Neural progenitor cell (in vitro differentiated cells): ENCODE data around the gene LMO1.

Source experiments
- CTCF ChIP-seq: fragments of 200-600 bp; sonication (generic); IDR thresholded peaks from 2 replicates; pipeline ENCODE4 v1.5.1; 2017; ENCODE audit warnings: antibody characterized with exemption, mild to moderate bottlenecking
- EZH2 ChIP-seq: fragments of 200-600 bp; sonication (generic); IDR thresholded peaks from 2 replicates; pipeline ENCODE4 v1.6.1; 2017; ENCODE audit warnings: antibody characterized with exemption, mild to moderate bottlenecking, moderate library complexity
- EZH2phosphoT487 ChIP-seq: fragments of 200-600 bp; sonication (generic); IDR thresholded peaks from 2 replicates; pipeline ENCODE4 v1.6.1; 2017; ENCODE audit warnings: antibody characterized with exemption

- TF ChIP-seq CTCF (no peak), EZH2phosphoT487 (peak; percentile 0), EZH2 (no peak)
Measured at GRCh38 chr11:8283465-8284230, 20.0 kb upstream of the LMO1 start.
